Stimulated activated CD4-positive, alpha-beta T cell treated with anti-CD3 and anti-CD28 coated beads, Interleukin-1b, Interleukin-23, amount 100 ng/mL, for 4 hours (primary cell): ENCODE data around the gene ACTA2.

Experiments
- DNase-seq, 2 donors: peaks; one replicate each; pipeline ENCODE4 v3.0.0-alpha.2; 2020; ENCODE audit warnings: low read depth in 2 of 2

The ACTA2 gene

DNA sequence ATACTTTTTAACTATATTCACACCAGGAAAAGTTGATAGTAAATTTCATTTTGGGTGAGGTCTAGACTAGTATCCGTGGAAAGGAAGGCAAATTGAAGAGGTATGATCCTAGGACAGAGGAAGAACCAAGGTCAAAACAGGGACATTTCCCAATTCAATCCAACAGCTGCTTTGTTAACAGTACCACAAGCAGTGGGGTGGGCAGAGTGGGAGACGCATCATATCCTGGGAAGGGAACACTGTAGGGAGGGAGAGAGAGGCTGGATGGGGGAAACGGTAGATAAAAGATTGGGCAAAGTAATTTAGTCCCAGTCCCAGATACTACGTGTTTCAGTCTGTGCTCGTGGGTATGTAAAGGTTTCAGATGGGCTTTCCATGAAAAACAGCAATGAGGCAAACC, 28.9 kb upstream of the ACTA2 start:
- no peak for DNase-seq

DNA sequence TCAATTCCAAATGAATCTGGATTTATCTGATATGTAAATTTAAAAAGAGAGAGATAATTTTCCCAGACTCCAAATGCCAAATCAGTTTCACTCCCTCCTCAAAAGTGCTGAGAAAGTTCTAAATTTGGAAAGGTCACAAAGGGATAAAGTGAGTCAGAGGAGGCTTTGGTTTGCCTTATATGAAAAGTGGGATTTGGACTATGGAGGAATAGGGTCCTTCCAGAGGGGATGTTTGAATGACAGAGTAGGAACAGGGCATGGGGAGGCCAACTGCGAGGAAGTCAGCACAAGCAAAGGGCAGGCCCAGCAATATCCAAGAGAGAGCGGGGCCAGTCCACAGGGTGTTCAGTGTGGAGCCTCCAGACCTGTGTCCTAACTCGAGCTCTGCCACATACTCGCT, 28.2 kb upstream of the ACTA2 start:
- DNase-seq, result no peak

DNA sequence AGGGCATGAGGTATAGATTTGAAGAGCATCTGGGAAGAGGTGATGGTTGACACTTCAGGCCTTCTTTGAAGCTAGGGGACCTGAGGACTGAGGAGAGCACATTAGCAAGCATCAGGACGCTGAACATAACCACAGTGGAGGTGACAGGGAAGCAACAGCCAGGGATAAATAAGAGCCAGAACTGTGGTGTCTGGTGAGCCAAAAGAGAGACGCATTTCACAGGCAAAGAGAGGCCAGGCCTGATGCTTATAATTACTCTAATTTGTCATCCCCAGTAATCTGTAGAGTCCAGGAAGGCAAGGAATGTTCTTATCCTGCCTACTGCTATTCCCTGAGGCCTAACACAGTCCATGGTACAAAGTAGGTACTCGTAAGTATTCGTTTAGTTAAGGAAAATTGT, 27.7 kb upstream of the ACTA2 start:
- no peak for DNase-seq

- no peak for DNase-seq
Observed at GRCh38 chr10:88979603-88980002, 27.0 kb upstream of the ACTA2 start.

DNA sequence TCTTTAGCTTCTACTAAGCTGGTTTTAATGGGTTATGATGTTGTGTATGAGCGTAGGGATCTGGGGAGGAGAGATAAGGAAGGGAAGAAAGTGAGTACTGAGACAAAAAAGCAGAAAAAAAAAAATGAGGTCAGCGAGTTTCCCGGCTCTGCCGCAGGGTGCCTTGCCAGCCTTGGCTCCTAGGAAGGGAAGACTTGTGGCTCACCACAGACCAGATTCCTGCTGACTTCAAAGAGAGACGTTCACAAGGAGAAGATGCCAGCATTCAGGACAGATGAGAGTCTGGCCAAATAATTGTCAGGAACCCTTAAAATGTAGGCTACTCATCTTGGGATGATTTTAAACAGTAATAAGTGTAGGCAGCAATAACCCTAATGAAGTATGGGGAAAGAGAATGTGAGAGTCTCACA, 26.6 kb upstream of the ACTA2 start:
- no peak for DNase-seq

GRCh38 chr10:88978463-88978862, 25.9 kb upstream of the ACTA2 start:
- DNase-seq, result no peak

- DNase-seq, result no peak
Observed at GRCh38 chr10:88975377-88975720, 22.8 kb upstream of the ACTA2 start.

- no peak for DNase-seq
Observed at GRCh38 chr10:88974446-88975376, 22.1 kb upstream of the ACTA2 start.

DNA sequence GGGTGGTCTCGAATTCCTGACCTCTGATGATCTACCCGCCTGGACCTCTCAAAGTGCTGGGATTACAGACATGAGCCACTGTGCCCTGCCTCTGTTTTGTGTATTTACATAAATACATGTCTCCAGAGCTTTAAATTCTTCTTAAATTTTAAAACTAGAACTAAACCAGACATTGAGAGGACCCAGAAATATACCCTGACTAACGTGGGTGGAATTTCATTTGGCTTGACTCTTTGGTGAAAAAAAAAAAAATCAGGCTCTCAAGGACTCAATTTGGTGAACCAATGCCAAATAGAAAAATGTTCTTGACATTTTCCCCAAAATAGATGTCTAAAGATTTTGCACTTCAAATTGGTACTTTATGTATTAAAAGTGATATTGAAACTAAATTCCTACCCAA, 21.4 kb upstream of the ACTA2 start:
- no peak for DNase-seq

DNA sequence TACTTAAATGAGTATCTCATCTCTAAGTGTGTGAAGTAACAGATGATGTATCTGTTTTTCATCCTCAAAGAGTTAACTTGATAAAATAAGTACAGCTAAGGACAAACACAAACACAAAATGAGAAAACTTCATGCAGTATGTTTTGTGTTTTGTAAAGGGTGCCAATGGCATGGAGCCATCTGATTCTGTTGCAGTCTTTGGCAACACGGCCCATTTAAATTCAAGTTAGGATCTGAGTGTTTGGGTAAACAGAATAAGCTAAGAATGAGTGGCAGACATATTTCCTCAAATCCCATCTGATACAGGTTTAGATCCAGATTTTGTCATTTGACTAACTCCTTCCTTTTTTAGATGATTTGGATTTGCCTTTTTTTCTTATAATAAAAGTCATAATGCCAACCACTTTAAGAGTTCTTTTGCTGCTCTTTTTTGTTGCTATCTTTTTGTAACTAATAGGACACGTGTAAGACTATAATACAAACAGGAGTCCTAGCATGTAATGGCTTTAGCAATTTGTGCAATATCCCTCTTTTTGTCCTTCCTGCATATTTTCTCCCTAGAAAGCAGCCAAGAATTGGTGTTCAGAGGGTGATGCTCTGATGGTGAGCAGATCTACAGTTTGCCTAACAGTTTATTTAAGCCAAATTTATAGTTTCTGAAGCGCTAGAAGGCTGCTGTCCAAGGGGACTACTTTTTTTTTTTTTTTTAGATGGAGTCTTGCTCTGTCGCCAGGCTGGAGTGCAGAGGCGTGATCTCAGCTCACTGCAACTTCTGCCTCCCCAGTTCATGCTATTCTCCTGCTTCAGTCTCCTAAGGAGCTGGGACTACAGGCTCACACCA, 18.9 kb upstream of the ACTA2 start:
- DNase-seq, result no peak

- no peak for DNase-seq
Observed at GRCh38 chr10:88968391-88968790, 15.8 kb upstream of the ACTA2 start.

- no peak for DNase-seq
Observed at GRCh38 chr10:88966797-88967196, 14.2 kb upstream of the ACTA2 start.

GRCh38 chr10:88964869-88965415, 12.4 kb upstream of the ACTA2 start:
- DNase-seq, result no peak

GRCh38 chr10:88964360-88964759, 11.8 kb upstream of the ACTA2 start:
- no peak for DNase-seq

DNA sequence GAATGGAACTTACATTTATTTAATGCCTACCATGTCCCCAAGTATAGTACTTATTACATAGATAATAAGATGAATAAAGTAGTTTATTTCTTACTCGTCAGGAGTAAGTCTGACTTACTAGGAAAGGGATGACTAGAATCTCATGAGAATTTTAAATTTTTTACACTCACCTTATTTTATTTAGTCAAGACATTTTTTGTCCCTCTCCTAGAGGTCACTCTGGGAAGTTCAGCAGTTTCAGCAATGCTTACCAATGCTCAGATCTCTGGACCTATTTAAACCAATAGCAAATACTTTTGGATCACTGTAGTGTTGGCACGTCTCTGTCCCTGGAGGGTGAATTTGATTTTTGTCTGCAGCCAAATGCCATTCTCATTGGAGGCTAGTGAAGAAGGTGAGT, 10.7 kb upstream of the ACTA2 start:
- DNase-seq, result no peak

DNA sequence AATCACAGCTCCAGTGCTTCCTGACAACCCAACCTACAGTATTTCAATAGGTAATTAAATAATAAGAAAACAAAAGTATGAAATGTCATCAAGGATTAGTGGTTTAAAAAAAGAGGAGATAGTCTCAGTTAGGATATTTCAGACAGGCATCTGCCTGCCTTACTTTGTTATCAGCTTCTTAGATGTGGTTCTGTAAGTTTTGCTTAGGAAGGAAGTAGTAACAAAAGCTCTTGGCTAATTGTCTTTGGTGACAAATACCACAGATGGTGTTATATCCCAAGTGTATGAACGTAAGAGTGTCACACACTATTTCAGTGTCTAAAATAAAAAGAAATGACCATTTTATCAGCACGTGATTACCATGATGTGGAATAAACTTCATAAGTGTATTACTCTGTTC, 9.8 kb upstream of the ACTA2 start:
- no peak for DNase-seq

DNA sequence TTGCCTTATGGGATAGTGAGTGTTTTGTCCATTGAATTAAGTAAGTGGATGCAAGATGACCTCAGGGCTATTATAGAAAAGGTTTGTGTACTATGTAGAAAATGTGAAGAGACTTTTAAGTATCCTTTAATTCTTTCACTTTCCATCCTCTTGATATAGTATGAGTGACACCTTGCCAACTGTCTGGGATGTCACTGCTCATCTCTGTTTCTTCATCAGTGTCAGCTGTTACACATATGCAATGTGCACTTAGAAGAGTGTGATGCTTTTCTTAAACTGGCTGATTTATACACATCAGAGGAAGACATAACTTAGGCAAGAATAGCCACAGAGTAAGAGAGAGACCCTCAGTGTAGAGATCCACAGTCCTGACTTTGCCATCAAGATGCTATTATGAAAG, 8.7 kb upstream of the ACTA2 start:
- no peak for DNase-seq

DNA sequence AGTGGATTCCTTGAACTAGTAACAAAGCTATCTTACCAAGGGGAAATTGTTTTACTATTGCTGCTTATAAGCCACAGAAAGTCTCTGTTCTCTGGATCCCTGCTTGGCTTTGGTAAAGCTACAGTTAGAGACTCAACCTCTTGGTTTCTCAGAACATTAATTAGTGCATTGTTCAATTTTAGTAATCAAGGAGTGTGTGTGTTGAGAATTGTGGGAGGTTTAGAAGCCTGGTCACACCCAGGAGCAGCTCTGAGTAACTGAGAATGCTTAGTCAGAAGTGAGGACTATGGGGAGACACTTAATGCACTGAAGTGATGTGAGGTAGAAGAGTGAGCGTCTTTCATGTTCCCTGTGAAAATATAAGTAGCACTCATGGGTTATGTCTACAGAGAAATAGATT, 8.2 kb upstream of the ACTA2 start:
- no peak for DNase-seq

DNA sequence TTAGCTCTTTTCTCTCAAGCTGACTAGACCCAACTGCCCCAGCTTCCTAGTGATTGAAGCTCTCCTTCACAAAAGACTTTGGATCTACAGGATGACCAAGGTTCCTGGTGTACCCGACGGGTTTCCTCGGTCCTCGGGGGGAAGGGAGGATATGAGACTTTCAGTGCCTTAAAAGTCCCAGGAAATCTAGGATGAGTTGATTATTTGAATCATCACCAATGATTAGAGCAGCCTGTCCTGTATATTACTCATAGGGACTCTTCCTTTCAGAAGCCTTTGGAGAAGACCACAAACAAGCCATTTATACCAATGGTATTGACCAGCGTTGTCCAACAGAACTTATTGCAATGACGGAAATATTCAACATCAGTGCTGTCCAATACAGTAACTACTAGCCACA, 6.1 kb upstream of the ACTA2 start:
- no peak for DNase-seq

DNA sequence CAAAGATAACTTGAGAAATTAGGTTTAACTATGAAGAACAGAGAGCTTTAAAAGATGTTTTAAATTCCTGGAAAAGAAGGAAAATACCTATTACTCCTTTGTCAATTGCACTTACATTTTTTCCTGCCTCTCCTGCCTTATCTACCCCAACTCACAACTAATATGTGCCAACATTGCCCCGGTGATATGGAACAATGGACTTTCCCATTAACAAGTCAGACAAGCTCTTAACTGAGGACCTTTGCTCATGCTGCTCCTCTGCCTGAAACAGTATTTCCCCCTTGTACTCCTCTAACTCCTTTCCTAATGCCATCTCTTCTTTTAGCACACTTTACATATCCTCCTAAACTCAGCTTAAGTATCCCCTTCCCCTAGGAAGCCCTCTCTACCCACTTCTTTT, 4.8 kb upstream of the ACTA2 start:
- no peak for DNase-seq

GRCh38 chr10:88954458-88955083, 2.0 kb upstream of the ACTA2 start:
- no peak for DNase-seq

DNA sequence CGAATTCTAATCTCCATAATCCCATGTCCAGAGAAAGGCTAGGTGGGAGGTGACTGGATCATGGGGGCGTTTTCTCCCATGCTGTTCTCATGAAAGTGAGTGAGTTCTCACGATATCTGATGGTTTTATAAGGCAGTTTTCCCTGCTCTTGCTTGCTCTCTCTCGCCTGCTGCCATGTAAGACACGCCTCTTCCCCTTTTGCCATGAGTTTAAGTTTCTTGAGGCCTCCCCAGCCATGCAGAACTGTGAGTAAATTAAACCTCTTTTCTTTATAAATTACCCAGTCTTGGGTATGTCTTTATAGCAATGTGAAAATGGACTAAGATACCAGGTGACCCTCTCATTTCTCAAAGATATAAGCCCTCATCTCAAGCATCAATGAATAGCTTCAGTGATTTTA, 1.1 kb upstream of the ACTA2 start:
- no peak for DNase-seq
